Natural killer cell (primary cell): ENCODE measurements around the gene FCRLB. TPM values are rescaled to one million over a fixed set of nuclear protein-coding genes. Genes with fewer than 3 reads are reported as not detected.
A peak's percentile ranks its signal among the peaks of the same experiment; 100 is the strongest.
"Not testable (repeated sequence)": the region's sequence is repeated elsewhere in the genome, so short reads cannot be mapped to it uniquely, and the experiment has no call there.

Experiments
- ATAC-seq, 3 donors: fragments of 150-1000 bp in 2 of 3; fragments of 200-7000 bp in 1 of 3; cut with Tn5 transposase; 1 replicate in 1 of 3; 2 replicates in 2 of 3; pipeline ENCODE4 v1.10.0; 2021; ENCODE audit warnings: mild to moderate bottlenecking in 2 of 3, moderate library complexity in 2 of 3
- DNase-seq, 2 donors: peaks; one replicate each; pipeline versions ENCODE4 v3.0.0 to v3.0.0-alpha.2; 2013 to 2021; ENCODE audit warnings: mixed read lengths in 1 of 2
- H3K27ac ChIP-seq: one replicate; pipeline ENCODE4 v1.5.1; 2013; ENCODE audit warnings: mild to moderate bottlenecking, low read length
- H3K27me3 ChIP-seq: one replicate; pipeline ENCODE4 v1.6.1; 2013; ENCODE audit warnings: low read length; ENCODE audit not compliant: control insufficient read depth, insufficient read depth
- H3K36me3 ChIP-seq: one replicate; pipeline ENCODE4 v1.6.1; 2013; ENCODE audit warnings: low read length; ENCODE audit not compliant: control insufficient read depth, insufficient read depth
- H3K4me1 ChIP-seq: one replicate; pipeline ENCODE4 v1.6.1; 2013; ENCODE audit warnings: low read length; ENCODE audit not compliant: control insufficient read depth, insufficient read depth
- H3K4me3 ChIP-seq: one replicate; pipeline ENCODE4 v1.5.1; 2013; ENCODE audit warnings: low read length
- H3K9me3 ChIP-seq: one replicate; pipeline ENCODE4 v1.6.1; 2013; ENCODE audit warnings: low read length; ENCODE audit not compliant: control insufficient read depth, insufficient read depth
- H3K27ac Mint-ChIP-seq, 2 donors: one replicate each; pipeline ENCODE4 v1.8.0; 2022; ENCODE audit warnings: mild to moderate bottlenecking in 2 of 2, mixed read lengths in 2 of 2, moderate library complexity in 1 of 2
- H3K27me3 Mint-ChIP-seq, 2 donors: one replicate each; pipeline ENCODE4 v1.8.0; 2022; ENCODE audit warnings: low read depth in 2 of 2, mixed read lengths in 2 of 2
- H3K36me3 Mint-ChIP-seq: one replicate; pipeline ENCODE4 v1.8.0; 2022; ENCODE audit warnings: mixed read lengths
- H3K4me1 Mint-ChIP-seq, 2 donors: one replicate each; pipeline ENCODE4 v1.8.0; 2022; ENCODE audit warnings: mixed read lengths in 2 of 2
- H3K4me3 Mint-ChIP-seq: one replicate; pipeline ENCODE4 v1.8.0; 2022; ENCODE audit warnings: mild to moderate bottlenecking, moderate library complexity, mixed read lengths
- H3K9me3 Mint-ChIP-seq, 2 donors: one replicate each; pipeline ENCODE4 v1.8.0; 2022; ENCODE audit warnings: mixed read lengths in 2 of 2
- WGBS: methylation state at CpG from one replicate; pipeline ENCODE4 v1.1.7; 2013; ENCODE audit warnings: missing lambda C conversion rate; ENCODE audit not compliant: insufficient coverage; 5-methylcytosine and 5-hydroxymethylcytosine counted together
- intact Hi-C: fragments of 100-400 bp; cut with micrococcal nuclease; formaldehyde crosslinking; loops from one replicate; pipeline ENCODE4 v1.14.2; 2022
- total RNA-seq, 4 donors: library from RNA; stranded (reverse); fragments of 120-200 nt in 1 of 4; gene quantifications; one replicate each; pipeline versions ENCODE4 v1.2.3 to v1.2.4, GENCODE V29; 2013 to 2022
- TF ChIP-seq, protein P1 (sequence below): fragments of 200-600 bp; IDR thresholded peaks from one replicate; pipeline ENCODE4 v1.8.0; 2022; ENCODE audit warnings: antibody characterized with exemption

The FCRLB gene
- total RNA-seq, 3 donors from 2014 or later (not counting 1 experiment from before 2014, with no cell fraction given): 3.6 to 6.2 (median 5.2) TPM

- Histone ChIP-seq H3K27ac (no peak overlapping the region), H3K36me3 (no peaks in the 10 kb centered on the region), H3K27me3 (no peaks in the 10 kb centered on the region), H3K9me3 (no peaks in the 10 kb centered on the region), H3K4me3 (no peak overlapping the region), H3K4me1 (peaks cover 21% of the 10 kb centered on the region)
- Mint-ChIP-seq H3K9me3 (no peaks in the 10 kb centered on the region), H3K4me3 (peak overlapping the region; percentile 96), H3K36me3 (no peaks in the 10 kb centered on the region), H3K4me1 (peaks cover 33 to 34% of the 10 kb centered on the region in 2 donors), H3K27ac (peak overlapping the region in 1 of 2 donors; percentile 29), H3K27me3 (no peaks in the 10 kb centered on the region)
- no peak for DNase-seq
- TF ChIP-seq, protein P1, sequence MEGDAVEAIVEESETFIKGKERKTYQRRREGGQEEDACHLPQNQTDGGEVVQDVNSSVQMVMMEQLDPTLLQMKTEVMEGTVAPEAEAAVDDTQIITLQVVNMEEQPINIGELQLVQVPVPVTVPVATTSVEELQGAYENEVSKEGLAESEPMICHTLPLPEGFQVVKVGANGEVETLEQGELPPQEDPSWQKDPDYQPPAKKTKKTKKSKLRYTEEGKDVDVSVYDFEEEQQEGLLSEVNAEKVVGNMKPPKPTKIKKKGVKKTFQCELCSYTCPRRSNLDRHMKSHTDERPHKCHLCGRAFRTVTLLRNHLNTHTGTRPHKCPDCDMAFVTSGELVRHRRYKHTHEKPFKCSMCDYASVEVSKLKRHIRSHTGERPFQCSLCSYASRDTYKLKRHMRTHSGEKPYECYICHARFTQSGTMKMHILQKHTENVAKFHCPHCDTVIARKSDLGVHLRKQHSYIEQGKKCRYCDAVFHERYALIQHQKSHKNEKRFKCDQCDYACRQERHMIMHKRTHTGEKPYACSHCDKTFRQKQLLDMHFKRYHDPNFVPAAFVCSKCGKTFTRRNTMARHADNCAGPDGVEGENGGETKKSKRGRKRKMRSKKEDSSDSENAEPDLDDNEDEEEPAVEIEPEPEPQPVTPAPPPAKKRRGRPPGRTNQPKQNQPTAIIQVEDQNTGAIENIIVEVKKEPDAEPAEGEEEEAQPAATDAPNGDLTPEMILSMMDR: no peak
- intact Hi-C loops: no loop called here
- ATAC-seq: no peak
- 98% methylated on average over 5 of the region's 5 CpGs for WGBS
Observed at GRCh38 chr1:161768461-161768860, 47.1 kb downstream of the FCRLB start.

GRCh38 chr1:161768986-161769672 is 47.8 kb downstream of the FCRLB start:
- Mint-ChIP-seq H3K4me1 (peaks cover 28 to 30% of the 10 kb centered on the region in 2 donors), H3K9me3 (no peaks in the 10 kb centered on the region), H3K27ac (no peak overlapping the region), H3K4me3 (no peak overlapping the region), H3K27me3 (no peaks in the 10 kb centered on the region), H3K36me3 (no peaks in the 10 kb centered on the region)
- TF ChIP-seq, protein P1: no peak
- no peak overlapping the region for H3K27ac ChIP-seq
- no peak overlapping the region for H3K4me3 ChIP-seq
- no peak for DNase-seq
- peaks cover 21% of the 10 kb centered on the region for H3K4me1 ChIP-seq
- no peaks in the 10 kb centered on the region for H3K27me3 ChIP-seq
- no peak for ATAC-seq
- no peaks in the 10 kb centered on the region for H3K9me3 ChIP-seq
- no peaks in the 10 kb centered on the region for H3K36me3 ChIP-seq
- intact Hi-C loops: no loop called here

- H3K27me3 ChIP-seq, intact Hi-C loops, H3K9me3 ChIP-seq, DNase-seq, H3K36me3 ChIP-seq, H3K27me3 Mint-ChIP-seq, H3K4me3 Mint-ChIP-seq, H3K36me3 Mint-ChIP-seq, ATAC-seq, H3K4me3 ChIP-seq, H3K9me3 Mint-ChIP-seq, H3K27ac ChIP-seq, H3K27ac Mint-ChIP-seq: not testable (repeated sequence)
- peaks cover 28 to 30% of the 10 kb centered on the region in 2 donors for H3K4me1 Mint-ChIP-seq
- H3K4me1 ChIP-seq: peaks cover 21% of the 10 kb centered on the region
- 95% methylated on average over 5 of the region's 5 CpGs for WGBS
Observed at GRCh38 chr1:161769673-161770045, 48.3 kb downstream of the FCRLB start.

DNA sequence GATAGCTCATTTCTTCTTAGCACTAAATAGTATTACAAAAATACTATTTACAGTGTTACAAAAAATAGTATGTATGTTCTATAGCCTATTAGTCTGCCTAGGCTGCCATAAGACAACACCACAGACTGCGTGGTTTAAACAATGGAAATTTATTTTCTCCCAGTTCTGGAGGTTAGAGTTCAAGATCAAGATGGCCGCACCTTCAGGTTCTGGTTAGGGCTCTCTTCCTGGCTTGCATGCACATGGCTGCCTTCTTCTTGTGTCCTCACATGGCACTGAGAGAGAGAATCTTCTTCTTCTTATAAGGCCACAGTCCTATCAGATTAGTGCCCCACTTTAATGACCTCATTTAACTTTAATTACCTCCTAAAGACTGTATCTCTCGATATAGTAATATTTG is 48.9 kb downstream of the FCRLB start:
- TF ChIP-seq, protein P1: no peak
- no peak overlapping the region for H3K4me3 Mint-ChIP-seq
- DNase-seq (no peak), ATAC-seq (no peak)
- 91% methylated on average over 2 of the region's 3 CpGs for WGBS
- H3K27ac Mint-ChIP-seq: no peak overlapping the region
- intact Hi-C loops: no loop called here
- H3K27ac ChIP-seq: no peak overlapping the region
- H3K36me3 ChIP-seq: peaks cover 2% of the 10 kb centered on the region
- peaks cover 16% of the 10 kb centered on the region for H3K4me1 ChIP-seq
- H3K27me3 Mint-ChIP-seq: no peaks in the 10 kb centered on the region
- no peaks in the 10 kb centered on the region for H3K36me3 Mint-ChIP-seq
- H3K9me3 ChIP-seq: no peaks in the 10 kb centered on the region
- no peaks in the 10 kb centered on the region for H3K9me3 Mint-ChIP-seq
- H3K4me3 ChIP-seq: no peak overlapping the region
- H3K4me1 Mint-ChIP-seq: peaks cover 27% of the 10 kb centered on the region in 2 donors
- H3K27me3 ChIP-seq: no peaks in the 10 kb centered on the region
